HEK293T (cell line): ENCODE measurements around the gene DOCK3.

Experiments used
- ARNT ChIP-seq: fragments of 450-650 bp; IDR thresholded peaks from 2 replicates; pipeline ENCODE4 v1.6.1; 2017; ENCODE audit warnings: mild to moderate bottlenecking
- FOXM1 ChIP-seq: fragments of 450-650 bp; IDR thresholded peaks from 2 replicates; pipeline ENCODE4 v1.6.1; 2017; ENCODE audit warnings: mild to moderate bottlenecking, borderline replicate concordance
- NFRKB ChIP-seq: fragments of 450-650 bp; IDR thresholded peaks from 2 replicates; pipeline ENCODE4 v1.6.1; 2016; ENCODE audit warnings: mild to moderate bottlenecking, moderate library complexity

DNA sequence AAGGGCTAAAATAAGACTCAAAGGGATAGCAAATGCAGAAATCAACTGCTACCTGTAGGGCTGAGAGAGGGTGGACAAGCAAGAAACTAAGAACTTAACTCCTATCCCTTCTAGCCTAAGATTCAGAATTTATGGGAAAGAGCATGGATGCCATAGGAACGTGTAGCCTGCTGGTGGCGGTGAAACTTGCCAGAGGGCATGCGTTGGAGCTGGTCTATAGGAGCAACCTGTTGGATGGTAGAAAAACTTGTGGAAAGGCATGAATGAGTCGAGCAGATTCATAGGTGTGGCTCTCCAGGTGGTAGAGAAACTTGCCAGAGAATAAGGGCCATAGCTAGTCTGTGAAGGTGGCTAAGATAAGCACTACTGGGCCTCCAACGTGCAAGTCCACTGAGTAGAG is 137.2 kb downstream of the DOCK3 start:
- TF ChIP-seq FOXM1 (no peak), ARNT (no peak), NFRKB (no peak)
